Kidney epithelial cell (primary cell): ENCODE measurements around the gene RAC2. TPM values are rescaled to one million over a fixed set of nuclear protein-coding genes. Genes with fewer than 3 reads are reported as not detected.

Experiments used
- DNase-seq: peaks from one replicate; pipeline ENCODE4 v3.0.0-alpha.2; 2010; ENCODE audit warnings: low read depth
- H3K27me3 ChIP-seq: 2 replicates; pipeline ENCODE4 v1.6.0; 2011; ENCODE audit warnings: low read length; ENCODE audit not compliant: control insufficient read depth, insufficient read depth
- H3K36me3 ChIP-seq: 2 replicates; pipeline ENCODE4 v1.5.1; 2011; ENCODE audit warnings: low read length; ENCODE audit not compliant: control insufficient read depth, insufficient read depth
- H3K4me3 ChIP-seq: 2 replicates; pipeline ENCODE4 v1.5.1; 2011; ENCODE audit warnings: low read depth, mild to moderate bottlenecking, control low read depth, low read length
- CTCF ChIP-seq: IDR thresholded peaks from 2 replicates; pipeline ENCODE4 v1.5.1; 2011; ENCODE audit warnings: mild to moderate bottlenecking, moderate library complexity, low read length, control low read depth, inconsistent platforms; ENCODE audit not compliant: insufficient read depth, poor library complexity, severe bottlenecking
- total RNA-seq: library from RNA; depleted of rRNA; stranded (reverse); fragments of >200 nt; gene quantifications from 2 replicates; pipeline ENCODE4 v1.2.3, GENCODE V29; 2015

The RAC2 gene
- total RNA-seq, 1 donor from 2014 or later, result 24.0 TPM

DNA sequence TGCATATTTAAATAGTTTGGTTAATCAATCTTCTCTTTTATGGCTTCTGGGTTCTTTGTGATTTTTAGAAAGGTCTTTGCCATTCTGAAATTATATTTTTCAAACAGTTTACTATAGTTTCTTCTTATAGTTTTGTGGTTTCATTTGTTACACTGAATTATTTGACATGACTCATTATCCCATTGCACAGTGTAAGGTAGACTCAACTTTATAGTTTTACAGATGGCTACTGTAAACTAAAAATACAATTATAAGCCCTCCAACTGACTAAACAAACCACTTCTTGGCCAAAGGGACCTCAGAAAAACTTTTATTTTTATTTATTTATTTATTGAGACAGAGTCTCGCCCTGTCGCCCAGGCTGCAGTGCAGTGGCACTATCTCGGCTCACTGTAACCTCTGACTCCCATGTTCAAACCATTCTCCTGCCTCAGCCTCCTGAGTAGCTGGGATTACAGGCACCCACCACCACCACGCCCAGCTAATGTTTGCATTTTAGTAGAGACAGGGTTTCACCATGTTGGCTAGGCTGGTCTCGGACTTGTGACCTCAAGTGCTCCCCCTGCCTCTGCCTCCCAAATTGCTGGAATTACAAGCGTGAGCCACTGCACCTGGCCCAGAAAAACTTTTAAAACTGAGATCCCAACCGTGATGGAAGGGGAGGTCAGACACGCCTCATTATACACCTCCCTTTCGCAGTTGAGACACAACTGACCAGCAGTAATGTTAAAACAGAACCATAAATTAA, 14.1 kb upstream of the RAC2 start:
- Histone ChIP-seq H3K36me3 (no peaks in the 10 kb centered on the region), H3K4me3 (no peak overlapping the region), H3K27me3 (peaks cover 6% of the 10 kb centered on the region)
- no peak for TF ChIP-seq CTCF
- no peak for DNase-seq

DNA sequence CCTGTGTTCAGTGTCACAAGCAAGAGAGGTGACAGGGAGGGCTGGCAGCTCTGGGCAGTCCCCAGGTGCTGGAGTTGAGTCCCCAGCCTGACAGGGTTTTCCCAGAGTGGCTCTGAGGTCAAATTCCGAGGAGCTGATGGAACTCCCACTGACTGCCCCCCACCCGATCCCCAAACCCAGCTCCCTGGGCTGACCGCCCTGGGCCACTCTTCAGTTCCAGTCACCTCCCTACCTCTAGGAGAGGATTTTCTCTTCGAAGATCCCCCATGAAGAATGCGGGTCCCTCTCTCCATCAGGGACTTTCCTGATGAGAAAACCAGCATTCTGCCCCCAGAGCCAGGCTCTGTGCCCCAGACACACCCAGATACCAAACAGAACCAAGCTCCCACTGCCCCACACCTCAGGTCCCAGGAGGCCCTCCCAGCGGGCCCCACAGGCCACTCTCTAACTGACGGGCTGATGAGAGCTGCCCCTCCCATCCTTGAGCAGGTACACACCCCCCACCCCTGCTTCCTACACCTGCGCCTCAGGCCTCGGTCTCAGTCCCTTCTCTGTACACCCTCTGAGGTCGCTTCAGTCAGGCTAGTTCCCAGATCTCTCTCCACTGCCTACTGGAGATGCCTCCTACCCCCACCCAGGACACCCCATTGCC, 12.1 kb upstream of the RAC2 start:
- no peak for DNase-seq
- no peaks in the 10 kb centered on the region for H3K36me3 ChIP-seq
- H3K4me3 ChIP-seq, result no peak overlapping the region
- TF ChIP-seq CTCF, result no peak
- peaks cover 6% of the 10 kb centered on the region for H3K27me3 ChIP-seq

DNA sequence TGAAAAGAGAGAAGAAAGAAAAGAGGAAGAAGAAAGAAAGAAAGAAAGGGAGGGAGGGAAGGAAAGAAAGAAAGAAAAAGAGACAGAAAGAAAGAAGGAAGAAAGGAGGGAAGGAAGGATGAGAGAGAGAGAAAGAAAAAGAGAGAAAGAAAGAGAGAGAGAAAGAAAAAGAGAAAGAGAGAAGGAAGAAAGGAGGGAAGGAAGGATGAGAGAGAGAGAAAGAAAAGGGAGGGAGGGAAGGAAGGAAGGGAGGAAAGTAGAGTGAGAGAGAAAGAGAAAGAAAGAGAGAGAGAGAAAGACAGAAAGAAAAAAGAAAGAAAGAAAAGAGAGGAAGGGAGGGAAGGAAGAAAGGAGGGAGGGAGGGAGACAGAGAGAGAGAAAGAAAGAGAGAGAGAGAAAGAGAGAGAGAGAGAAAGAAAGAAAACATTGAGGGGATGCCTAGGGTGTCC, 11.5 kb upstream of the RAC2 start:
- DNase-seq, result no peak
- Histone ChIP-seq H3K27me3 (peaks cover 6% of the 10 kb centered on the region), H3K4me3 (no peak overlapping the region), H3K36me3 (no peaks in the 10 kb centered on the region)
- TF ChIP-seq CTCF, result no peak

DNA sequence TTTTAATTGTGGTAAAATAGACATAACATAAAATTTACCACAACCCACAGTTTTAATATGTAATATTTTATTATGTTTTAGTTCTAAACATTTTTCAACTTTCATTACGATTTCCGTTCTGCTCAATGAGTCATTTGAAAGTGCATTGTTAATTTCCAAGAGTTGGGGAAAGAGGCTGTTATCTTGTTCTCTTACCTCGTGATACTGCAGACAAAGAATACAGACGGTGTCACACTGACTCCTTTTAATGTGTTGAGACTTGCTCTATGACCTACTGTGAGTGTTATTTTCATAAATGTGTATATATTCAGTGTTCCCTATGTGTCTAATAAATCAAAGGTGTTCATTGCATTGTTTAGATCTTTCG, 10.8 kb upstream of the RAC2 start:
- no peak for DNase-seq
- Histone ChIP-seq H3K4me3 (no peak overlapping the region), H3K27me3 (peaks cover 3% of the 10 kb centered on the region), H3K36me3 (no peaks in the 10 kb centered on the region)
- TF ChIP-seq CTCF, result no peak

DNA sequence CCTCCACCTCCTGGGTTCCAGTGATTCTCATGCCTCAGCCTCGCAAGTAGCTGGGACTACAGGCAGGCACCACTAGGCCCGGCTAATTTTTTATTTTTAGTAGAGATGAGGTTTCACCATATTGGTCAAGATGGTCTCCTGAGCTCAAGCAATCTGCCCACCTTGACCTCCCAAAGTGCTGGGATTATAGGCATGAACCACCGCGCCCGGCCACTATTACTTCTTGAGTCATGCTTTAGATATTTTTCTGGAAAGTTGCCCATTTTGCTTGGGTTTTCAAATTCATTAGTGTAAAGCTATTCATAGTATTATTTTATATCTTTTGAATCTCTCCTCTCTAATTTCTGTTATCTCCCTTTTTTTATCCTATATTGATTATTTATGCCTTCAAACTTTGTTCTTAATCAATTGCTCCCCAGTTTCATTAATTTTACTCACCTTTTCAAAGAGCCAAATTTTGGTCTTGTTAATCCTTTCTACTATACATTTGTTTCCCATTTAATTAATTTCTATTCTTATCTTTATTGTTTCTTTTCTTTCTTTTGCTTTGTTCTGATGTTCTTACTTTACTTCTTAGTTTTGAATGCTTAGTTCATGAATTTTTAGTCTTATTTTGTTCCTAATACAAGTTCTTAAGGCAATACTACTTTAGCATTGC, 10.3 kb upstream of the RAC2 start:
- Histone ChIP-seq H3K27me3 (no peaks in the 10 kb centered on the region), H3K4me3 (no peak overlapping the region), H3K36me3 (no peaks in the 10 kb centered on the region)
- DNase-seq, result no peak
- no peak for TF ChIP-seq CTCF
